Lung (tissue), 12 donors: ENCODE measurements around the gene ATMIN. TPM values are rescaled to one million over a fixed set of nuclear protein-coding genes. Genes with fewer than 3 reads are reported as not detected.

Experiments used
- ATAC-seq: fragments of 200-7000 bp; cut with Tn5 transposase; one replicate; pipeline ENCODE4 v1.9.1; 2020; ENCODE audit warnings: moderate number of reproducible peaks; ENCODE audit not compliant: insufficient read depth, low FRiP score
- DNase-seq, 3 donors: peaks; one replicate each; pipeline ENCODE4 v3.0.0-alpha.2; 2013 to 2017
- H3K27ac ChIP-seq, 2 donors: one replicate each; pipeline ENCODE4 v1.5.1; 2013; ENCODE audit warnings: mild to moderate bottlenecking in 2 of 2, moderate library complexity in 2 of 2, control low read depth in 1 of 2, inconsistent platforms in 1 of 2, low read depth in 1 of 2, low read length in 1 of 2
- H3K27me3 ChIP-seq, 3 donors: one replicate each; pipeline ENCODE4 v1.5.1; 2013; ENCODE audit warnings: low read length in 2 of 3; ENCODE audit not compliant: control insufficient read depth in 3 of 3, insufficient read depth in 3 of 3
- H3K36me3 ChIP-seq, 4 donors: one replicate each; pipeline ENCODE4 v1.5.1; 2013; ENCODE audit warnings: low read length in 4 of 4, mild to moderate bottlenecking in 1 of 4, moderate library complexity in 1 of 4; ENCODE audit not compliant: control insufficient read depth in 4 of 4, insufficient read depth in 4 of 4
- H3K4me1 ChIP-seq, 5 donors: one replicate each; pipeline ENCODE4 v1.5.1; 2013; ENCODE audit warnings: low read length in 5 of 5, mild to moderate bottlenecking in 2 of 5, moderate library complexity in 1 of 5; ENCODE audit not compliant: control insufficient read depth in 5 of 5, insufficient read depth in 5 of 5
- H3K4me3 ChIP-seq: one replicate; pipeline ENCODE4 v1.5.1; 2013; ENCODE audit warnings: mild to moderate bottlenecking, control low read depth, moderate library complexity
- H3K9ac ChIP-seq, 2 donors: one replicate each; pipeline ENCODE4 v1.5.1; 2013; ENCODE audit warnings: low read length in 2 of 2, control low read depth in 1 of 2; ENCODE audit not compliant: insufficient read depth in 1 of 2
- H3K9me3 ChIP-seq, 4 donors: one replicate each; pipeline ENCODE4 v1.5.1; 2013; ENCODE audit warnings: low read length in 3 of 4, mild to moderate bottlenecking in 1 of 4, moderate library complexity in 1 of 4; ENCODE audit not compliant: control insufficient read depth in 4 of 4, insufficient read depth in 3 of 4
- WGBS, 2 donors: extraction: QIAGEN DNeasy Blood & Tissue Kit; methylation state at CpG; one replicate each; pipeline ENCODE4 v1.1.7; 2013; 5-methylcytosine and 5-hydroxymethylcytosine counted together
- polyA plus RNA-seq, 2 donors: library from polyadenylated mRNA; stranded (reverse); fragments of 200-250 nt; gene quantifications; one replicate each; pipeline ENCODE4 v1.2.1, GENCODE V29; 2013
- total RNA-seq, 2 donors: library from RNA; depleted of rRNA in 1 of 2; stranded (reverse); fragments of >200 nt in 1 of 2; gene quantifications; one replicate each; pipeline ENCODE4 v1.2.1, GENCODE V29; 2014 to 2021
- TF ChIP-seq, protein P1 (sequence below): IDR thresholded peaks from 2 replicates; pipeline ENCODE4 v1.5.1; 2012; ENCODE audit warnings: mild to moderate bottlenecking; ENCODE audit errors: control extremely low read depth, extremely low read depth
- donor health status: control.
- donor health status: control.
- donor health status: Bipolar disorder and iron deficiency.
- donor health status: healthy.
- donor health status: DM: yes; HTN: yes; CAD: no.

Gene ATMIN
- total and polyA plus RNA-seq, 4 donors = 11.6 to 28.8 (median 19.1) TPM

DNA sequence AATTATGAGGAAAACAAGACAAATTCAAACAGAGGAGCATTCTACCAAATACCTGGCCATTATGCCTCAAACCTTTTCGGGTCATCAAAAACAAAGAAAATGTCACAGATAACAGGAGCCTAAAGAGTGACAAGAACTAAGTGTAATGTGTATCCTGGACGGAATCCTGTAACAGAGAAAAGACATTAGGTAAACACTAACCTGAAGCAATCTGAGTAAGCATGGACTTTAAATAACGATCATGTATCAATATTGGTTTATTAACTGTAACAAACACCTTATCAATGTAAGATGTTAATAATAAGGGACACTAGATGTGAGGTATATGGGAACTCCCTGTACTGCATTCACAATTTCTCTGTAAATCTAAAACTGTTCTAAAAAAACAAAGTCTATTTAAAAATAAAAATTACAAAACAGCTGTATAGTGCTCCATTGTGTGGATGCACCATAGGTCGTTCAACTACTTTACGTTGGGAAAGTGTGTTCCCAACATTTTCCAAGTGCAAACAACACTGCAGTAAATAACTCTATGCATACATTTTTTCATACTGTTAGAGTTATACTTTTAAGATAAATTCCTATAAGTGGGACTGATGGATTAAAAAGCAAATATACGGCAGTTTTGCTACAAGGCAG is 43.7 kb upstream of the ATMIN start:
- Histone ChIP-seq H3K27ac (no peak overlapping the region), H3K4me1 (peaks cover 0 to 8% (median 0%) of the 10 kb centered on the region in 5 donors), H3K27me3 (no peaks in the 10 kb centered on the region), H3K9me3 (no peaks in the 10 kb centered on the region), H3K9ac (no peak overlapping the region), H3K36me3 (peaks cover 0 to 6% (median under 1%) of the 10 kb centered on the region in 4 donors), H3K4me3 (no peak overlapping the region)
- DNase-seq = no peak
- WGBS, 2 donors = 63 to 65% methylated on average over 6 of the region's 6 CpGs
- TF ChIP-seq, protein P1, sequence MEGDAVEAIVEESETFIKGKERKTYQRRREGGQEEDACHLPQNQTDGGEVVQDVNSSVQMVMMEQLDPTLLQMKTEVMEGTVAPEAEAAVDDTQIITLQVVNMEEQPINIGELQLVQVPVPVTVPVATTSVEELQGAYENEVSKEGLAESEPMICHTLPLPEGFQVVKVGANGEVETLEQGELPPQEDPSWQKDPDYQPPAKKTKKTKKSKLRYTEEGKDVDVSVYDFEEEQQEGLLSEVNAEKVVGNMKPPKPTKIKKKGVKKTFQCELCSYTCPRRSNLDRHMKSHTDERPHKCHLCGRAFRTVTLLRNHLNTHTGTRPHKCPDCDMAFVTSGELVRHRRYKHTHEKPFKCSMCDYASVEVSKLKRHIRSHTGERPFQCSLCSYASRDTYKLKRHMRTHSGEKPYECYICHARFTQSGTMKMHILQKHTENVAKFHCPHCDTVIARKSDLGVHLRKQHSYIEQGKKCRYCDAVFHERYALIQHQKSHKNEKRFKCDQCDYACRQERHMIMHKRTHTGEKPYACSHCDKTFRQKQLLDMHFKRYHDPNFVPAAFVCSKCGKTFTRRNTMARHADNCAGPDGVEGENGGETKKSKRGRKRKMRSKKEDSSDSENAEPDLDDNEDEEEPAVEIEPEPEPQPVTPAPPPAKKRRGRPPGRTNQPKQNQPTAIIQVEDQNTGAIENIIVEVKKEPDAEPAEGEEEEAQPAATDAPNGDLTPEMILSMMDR = no peak
- no peak for ATAC-seq

- ATAC-seq (peak; percentile 19), DNase-seq (no peak)
- H3K9me3 ChIP-seq = no peaks in the 10 kb centered on the region
- H3K27ac ChIP-seq = peak overlapping the region in 1 of 2 donors; percentile 70
- no peak overlapping the region for H3K4me3 ChIP-seq
- TF ChIP-seq, protein P1 = no peak
- peaks cover 0 to 6% (median under 1%) of the 10 kb centered on the region in 4 donors for H3K36me3 ChIP-seq
- H3K9ac ChIP-seq = peak overlapping the region in 1 of 2 donors; percentile 27
- 55 to 59% methylated on average over 3 of the region's 3 CpGs for WGBS, 2 donors
- H3K4me1 ChIP-seq = peaks cover 0 to 8% (median 4%) of the 10 kb centered on the region in 5 donors
- no peaks in the 10 kb centered on the region for H3K27me3 ChIP-seq
Measured at GRCh38 chr16:80992676-80993293, 42.9 kb upstream of the ATMIN start.

DNA sequence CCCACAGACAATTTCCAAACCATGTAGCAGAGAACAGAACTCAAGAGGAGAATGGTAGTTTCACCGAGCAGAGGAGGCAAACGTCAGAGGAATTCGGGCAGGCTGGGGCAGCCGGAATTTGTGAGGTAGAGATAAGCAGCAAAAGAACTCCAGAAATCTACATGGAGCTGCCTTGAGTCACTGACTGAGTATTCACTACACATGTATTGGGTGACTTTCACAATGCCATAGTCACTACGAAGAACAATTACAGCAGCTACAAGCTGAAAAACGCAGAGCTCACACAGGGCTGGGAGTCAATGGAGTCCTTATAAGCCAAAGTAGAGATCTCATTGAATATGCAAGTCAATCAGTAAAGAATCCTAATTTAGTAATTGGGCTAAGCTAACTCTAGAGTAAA is 42.3 kb upstream of the ATMIN start:
- Histone ChIP-seq H3K9ac (peak overlapping the region in 1 of 2 donors; percentile 27), H3K4me3 (no peak overlapping the region), H3K36me3 (peaks cover 0 to 6% (median under 1%) of the 10 kb centered on the region in 4 donors), H3K4me1 (peaks cover 0 to 8% (median 4%) of the 10 kb centered on the region in 5 donors), H3K9me3 (no peaks in the 10 kb centered on the region), H3K27me3 (no peaks in the 10 kb centered on the region), H3K27ac (peak overlapping the region in 1 of 2 donors; percentile 70)
- WGBS, 2 donors = 66 to 77% methylated on average over 6 of the region's 6 CpGs
- TF ChIP-seq, protein P1 = no peak
- ATAC-seq (peak; percentile 76), DNase-seq (peak in 2 of 3 donors; percentile 15 to 72)
